Neuronal stem cell (in vitro differentiated cells): ENCODE data around the gene CARS2.

Experiments used
- DNase-seq: peaks from one replicate; pipeline ENCODE4 v3.0.0-alpha.2; 2013; ENCODE audit warnings: low spot score
- H2AFZ ChIP-seq: one replicate; pipeline ENCODE4 v1.6.1; 2013; ENCODE audit warnings: mild to moderate bottlenecking, low read length, inconsistent platforms
- H2AK5ac ChIP-seq: 2 replicates; pipeline ENCODE4 v1.6.1; 2013; ENCODE audit warnings: low read depth, mild to moderate bottlenecking, inconsistent platforms, low read length, moderate library complexity, mixed read lengths
- H2BK120ac ChIP-seq: 2 replicates; pipeline ENCODE4 v1.6.1; 2013; ENCODE audit warnings: low read depth, mild to moderate bottlenecking, inconsistent platforms, low read length, moderate library complexity, mixed read lengths
- H2BK12ac ChIP-seq: one replicate; pipeline ENCODE4 v1.6.1; 2013; ENCODE audit warnings: low read length, inconsistent platforms
- H2BK15ac ChIP-seq: 2 replicates; pipeline ENCODE4 v1.6.1; 2013; ENCODE audit warnings: mild to moderate bottlenecking, low read length, inconsistent platforms, mixed read lengths
- H2BK5ac ChIP-seq: one replicate; pipeline ENCODE4 v1.6.1; 2013; ENCODE audit warnings: inconsistent platforms, mild to moderate bottlenecking, low read length, moderate library complexity
- H3K14ac ChIP-seq: one replicate; pipeline ENCODE4 v1.6.1; 2013; ENCODE audit warnings: low read length, inconsistent platforms
- H3K18ac ChIP-seq: 2 replicates; pipeline ENCODE4 v1.6.1; 2013; ENCODE audit warnings: low read length, inconsistent platforms
- H3K23ac ChIP-seq: 2 replicates; pipeline ENCODE4 v1.6.1; 2013; ENCODE audit warnings: low read depth, mild to moderate bottlenecking, mixed read lengths, low read length, inconsistent platforms; ENCODE audit not compliant: poor library complexity
- H3K27ac ChIP-seq: replicated peaks from 3 replicates; pipeline ENCODE4 v1.5.1; 2013; ENCODE audit warnings: low read length, inconsistent platforms
- H3K27me3 ChIP-seq, 3 experiments: 2 replicates each; pipeline ENCODE4 v1.6.1; 2013; ENCODE audit warnings: low read length in 3 of 3, mild to moderate bottlenecking in 2 of 3, inconsistent platforms in 1 of 3, low read depth in 1 of 3, mixed read lengths in 1 of 3, moderate library complexity in 1 of 3; ENCODE audit not compliant: control insufficient read depth in 3 of 3, insufficient read depth in 3 of 3
- H3K36me3 ChIP-seq, 2 donors: replicated peaks in 1 of 2; 2 replicates each; pipeline ENCODE4 v1.6.1; 2013; ENCODE audit warnings: low read length in 2 of 2; ENCODE audit not compliant: control insufficient read depth in 2 of 2, insufficient read depth in 2 of 2
- H3K4ac ChIP-seq: 2 replicates; pipeline ENCODE4 v1.6.1; 2013; ENCODE audit warnings: inconsistent platforms, mild to moderate bottlenecking, low read length, moderate library complexity
- H3K4me1 ChIP-seq, 2 donors: 1 replicate in 1 of 2; 2 replicates in 1 of 2; pipeline ENCODE4 v1.6.1; 2013; ENCODE audit warnings: low read length in 2 of 2, low read depth in 1 of 2; ENCODE audit not compliant: control insufficient read depth in 2 of 2, insufficient read depth in 1 of 2
- H3K4me2 ChIP-seq: one replicate; pipeline ENCODE4 v1.6.1; 2013; ENCODE audit warnings: mild to moderate bottlenecking, low read length, inconsistent platforms; ENCODE audit not compliant: insufficient read depth, poor library complexity, severe bottlenecking
- H3K4me3 ChIP-seq, 2 donors: 2 replicates each; pipeline ENCODE4 v1.5.1; 2013; ENCODE audit warnings: low read length in 2 of 2, mild to moderate bottlenecking in 2 of 2, inconsistent platforms in 1 of 2, moderate library complexity in 1 of 2
- H3K79me1 ChIP-seq: one replicate; pipeline ENCODE4 v1.6.1; 2013; ENCODE audit warnings: low read depth, mild to moderate bottlenecking, inconsistent platforms, low read length, moderate library complexity
- H3K9ac ChIP-seq: one replicate; pipeline ENCODE4 v1.6.1; 2013; ENCODE audit warnings: mild to moderate bottlenecking, low read depth, low read length, inconsistent platforms; ENCODE audit not compliant: poor library complexity
- H3K9me3 ChIP-seq, 2 donors: replicated peaks in 1 of 2; 2 replicates each; pipeline versions ENCODE3 to v1.6.1; 2013; ENCODE audit warnings: low read length in 2 of 2, mild to moderate bottlenecking in 2 of 2, inconsistent platforms in 1 of 2, low read depth in 1 of 2, mixed read lengths in 1 of 2, moderate library complexity in 1 of 2; ENCODE audit not compliant: control insufficient read depth in 2 of 2, insufficient read depth in 1 of 2
- H4K8ac ChIP-seq: one replicate; pipeline ENCODE4 v1.6.1; 2013; ENCODE audit warnings: low read depth, mild to moderate bottlenecking, inconsistent platforms, low read length, moderate library complexity
- H4K91ac ChIP-seq: one replicate; pipeline ENCODE4 v1.6.1; 2013; ENCODE audit warnings: low read length, low read depth, mild to moderate bottlenecking, inconsistent platforms; ENCODE audit not compliant: poor library complexity
- WGBS, 2 donors: extraction: QIAGEN DNeasy Blood & Tissue Kit; methylation state at CpG; one replicate each; pipeline ENCODE4 v1.1.7; 2013; ENCODE audit warnings: missing lambda C conversion rate in 2 of 2, mixed read lengths in 1 of 2; ENCODE audit not compliant: insufficient read length in 2 of 2, insufficient replicate concordance in 1 of 2; ENCODE audit errors: extremely low coverage in 2 of 2; 5-methylcytosine and 5-hydroxymethylcytosine counted together

The CARS2 gene

DNA sequence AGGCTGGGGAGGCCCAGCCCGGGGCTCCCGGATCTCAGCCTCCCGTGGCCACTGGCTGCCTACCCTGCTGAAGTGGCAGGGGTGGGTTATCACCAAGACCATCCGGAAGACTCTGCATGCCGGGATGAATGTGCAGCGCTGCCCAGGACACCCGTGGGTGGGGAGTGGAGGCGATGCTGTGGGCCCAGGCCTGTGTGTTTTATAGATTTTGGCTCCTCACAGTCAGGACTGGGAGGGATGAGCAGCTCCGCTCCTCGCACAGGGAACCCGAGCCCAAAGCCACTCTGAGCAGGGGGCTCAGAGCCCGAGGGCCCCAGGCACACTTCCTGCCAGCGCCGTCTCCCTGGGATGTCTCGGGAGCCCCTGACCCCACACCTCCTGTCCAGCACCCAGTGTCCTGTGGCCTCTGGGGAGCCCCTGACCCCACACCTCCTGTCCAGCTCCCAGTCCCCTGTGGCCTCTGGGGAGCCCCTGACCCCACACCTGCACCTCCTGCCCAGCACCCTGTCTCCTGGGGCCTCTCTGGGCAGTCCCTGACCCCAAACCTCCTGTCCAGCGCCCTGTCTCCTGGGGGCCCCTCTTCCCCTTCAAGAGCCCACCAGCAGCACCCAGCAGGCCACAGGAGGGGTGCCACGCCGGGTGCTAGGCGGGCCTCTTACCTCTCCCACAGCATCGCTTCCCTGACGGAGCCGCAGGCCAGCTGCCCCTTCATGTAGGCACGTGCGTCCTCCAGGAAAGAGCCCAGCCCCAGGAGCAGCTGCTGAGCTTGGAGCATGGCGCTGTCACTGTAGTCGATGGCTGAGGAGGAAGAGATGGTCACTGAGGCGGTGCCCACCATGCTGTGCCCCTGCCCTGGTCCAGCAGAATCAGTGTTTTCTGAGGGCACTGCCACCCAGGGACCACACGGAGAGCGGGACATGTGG, 59.2 kb downstream of the CARS2 start:
- no peak overlapping the region for H2BK120ac ChIP-seq
- H3K27me3 ChIP-seq, result peaks cover 0 to 2% (median 0%) of the 10 kb centered on the region in 3 experiments
- H3K4me2 ChIP-seq, result no peak overlapping the region

GRCh38 chr13:110645750-110646149, 60.2 kb downstream of the CARS2 start:
- Histone ChIP-seq H2BK15ac (no peak overlapping the region), H3K14ac (no peak overlapping the region), H2BK12ac (no peak overlapping the region), H2AK5ac (peak overlapping the region; percentile 93), H3K23ac (no peak overlapping the region), H2AFZ (no peak overlapping the region), H4K8ac (no peak overlapping the region), H3K4me2 (no peak overlapping the region), H3K27me3 (peaks cover 0 to 2% (median 0%) of the 10 kb centered on the region in 3 experiments), H3K36me3 (peaks cover 26 to 90% of the 10 kb centered on the region in 2 donors), H3K9me3 (no peaks in the 10 kb centered on the region), H3K79me1 (peaks cover 3% of the 10 kb centered on the region), H3K9ac (no peak overlapping the region), H3K4me1 (peaks cover 0 to 23% of the 10 kb centered on the region in 2 donors), H3K4ac (no peak overlapping the region), H2BK5ac (no peak overlapping the region), H4K91ac (no peak overlapping the region), H3K4me3 (no peak overlapping the region), H3K18ac (peak overlapping the region; percentile 79), H3K27ac (no peak overlapping the region), H2BK120ac (no peak overlapping the region)
- WGBS, 2 donors, result no CpG with 5 or more reads among the region's 15 CpGs
- DNase-seq, result no peak

More for the DNA sequence above, 59.2 kb downstream of the CARS2 start:
- H2AFZ ChIP-seq, result no peak overlapping the region
- no peak overlapping the region for H2BK12ac ChIP-seq
- no peak overlapping the region for H3K9ac ChIP-seq
- peak overlapping the region; percentile 13 for H2BK5ac ChIP-seq
- no peak overlapping the region for H3K27ac ChIP-seq
- no CpG with 5 or more reads among the region's 29 CpGs for WGBS, 2 donors
- peak overlapping the region; percentile 63 for H3K18ac ChIP-seq
- H3K4me1 ChIP-seq, result peaks cover 0 to 23% of the 10 kb centered on the region in 2 donors
- H2AK5ac ChIP-seq, result peak overlapping the region; percentile 67
- H4K8ac ChIP-seq, result no peak overlapping the region
- H2BK15ac ChIP-seq, result peak overlapping the region; percentile 67
- H3K4me3 ChIP-seq, result no peak overlapping the region
- H3K14ac ChIP-seq, result peak overlapping the region; percentile 56
- H4K91ac ChIP-seq, result no peak overlapping the region
- no peak for DNase-seq
- H3K4ac ChIP-seq, result no peak overlapping the region
- peaks cover 3% of the 10 kb centered on the region for H3K79me1 ChIP-seq
- H3K36me3 ChIP-seq, result peaks cover 19 to 90% of the 10 kb centered on the region in 2 donors
- H3K9me3 ChIP-seq, result no peaks in the 10 kb centered on the region
- peak overlapping the region; percentile 50 for H3K23ac ChIP-seq

DNA sequence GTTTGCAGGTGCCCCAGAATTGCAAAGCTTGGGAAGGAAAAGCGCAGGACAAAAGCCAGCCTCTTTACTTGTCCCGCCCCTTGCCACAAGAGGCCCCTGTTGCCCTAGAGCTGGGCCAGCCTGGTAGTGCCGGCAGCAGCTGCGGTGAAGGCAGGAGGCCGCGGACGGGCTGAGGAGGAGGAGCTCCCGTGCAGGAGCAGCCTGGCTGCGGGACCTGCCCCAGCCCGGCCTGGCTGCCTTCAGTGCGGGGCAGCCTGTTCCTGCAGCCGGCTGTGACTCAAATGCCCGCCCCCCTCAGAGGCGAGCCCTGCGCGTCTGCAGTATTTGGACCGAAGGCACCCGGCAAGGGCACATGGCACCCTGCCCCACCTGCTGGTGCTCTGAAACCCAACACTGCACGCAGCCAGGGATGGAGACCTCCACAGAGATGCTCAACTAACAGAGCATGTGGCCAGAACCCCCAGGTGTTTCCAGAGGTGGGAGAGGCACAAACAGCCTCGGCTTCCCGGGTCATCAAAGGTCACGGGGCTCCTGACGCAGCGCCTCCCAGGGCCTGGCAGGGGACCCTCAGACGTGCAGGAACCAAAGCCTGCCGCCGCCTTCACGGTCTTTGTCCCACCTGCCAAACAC, 60.9 kb downstream of the CARS2 start:
- H3K18ac ChIP-seq, result peak overlapping the region; percentile 81
- H2BK5ac ChIP-seq, result no peak overlapping the region
- H2BK15ac ChIP-seq, result no peak overlapping the region
- H3K9ac ChIP-seq, result peak overlapping the region; percentile 63
- peaks cover 0 to 23% of the 10 kb centered on the region in 2 donors for H3K4me1 ChIP-seq
- H3K27ac ChIP-seq, result no peak overlapping the region
- H4K8ac ChIP-seq, result no peak overlapping the region
- no peak overlapping the region for H2AFZ ChIP-seq
- H3K36me3 ChIP-seq, result peaks cover 31 to 90% of the 10 kb centered on the region in 2 donors
- H3K27me3 ChIP-seq, result peaks cover 0 to 2% (median 0%) of the 10 kb centered on the region in 3 experiments
- H2BK120ac ChIP-seq, result no peak overlapping the region
- H3K4me3 ChIP-seq, result no peak overlapping the region
- H4K91ac ChIP-seq, result no peak overlapping the region
- peak overlapping the region; percentile 84 for H3K4ac ChIP-seq
- H3K79me1 ChIP-seq, result peaks cover 3% of the 10 kb centered on the region
- DNase-seq, result peak; percentile 65
- WGBS, 2 donors, result no CpG with 5 or more reads among the region's 28 CpGs
- peak overlapping the region; percentile 93 for H2AK5ac ChIP-seq
- H3K23ac ChIP-seq, result no peak overlapping the region
- H2BK12ac ChIP-seq, result peak overlapping the region; percentile 4
- H3K4me2 ChIP-seq, result no peak overlapping the region
- H3K9me3 ChIP-seq, result no peaks in the 10 kb centered on the region
- H3K14ac ChIP-seq, result peak overlapping the region; percentile 91
